Measurements from ENCODE around the gene CARD9. TPM values are rescaled to one million over a fixed set of nuclear protein-coding genes. Genes with fewer than 3 reads are reported as not detected.

CARD9 gene
- total and polyA plus RNA-seq, 10 donors = 5.7 to 25.5 (median 18.2) TPM

- no peak overlapping the region for H3K27ac ChIP-seq
- no peaks in the 10 kb centered on the region for H3K9me3 ChIP-seq
- peaks cover 0 to 100% (median 82%) of the 10 kb centered on the region in 6 donors for H3K36me3 ChIP-seq
- TF ChIP-seq POLR2A (IDR thresholded peaks at IDR 0.05) = no peak
- no peak for TF ChIP-seq POLR2AphosphoS5 (IDR thresholded peaks at IDR 0.05)
- TF ChIP-seq, protein P1, sequence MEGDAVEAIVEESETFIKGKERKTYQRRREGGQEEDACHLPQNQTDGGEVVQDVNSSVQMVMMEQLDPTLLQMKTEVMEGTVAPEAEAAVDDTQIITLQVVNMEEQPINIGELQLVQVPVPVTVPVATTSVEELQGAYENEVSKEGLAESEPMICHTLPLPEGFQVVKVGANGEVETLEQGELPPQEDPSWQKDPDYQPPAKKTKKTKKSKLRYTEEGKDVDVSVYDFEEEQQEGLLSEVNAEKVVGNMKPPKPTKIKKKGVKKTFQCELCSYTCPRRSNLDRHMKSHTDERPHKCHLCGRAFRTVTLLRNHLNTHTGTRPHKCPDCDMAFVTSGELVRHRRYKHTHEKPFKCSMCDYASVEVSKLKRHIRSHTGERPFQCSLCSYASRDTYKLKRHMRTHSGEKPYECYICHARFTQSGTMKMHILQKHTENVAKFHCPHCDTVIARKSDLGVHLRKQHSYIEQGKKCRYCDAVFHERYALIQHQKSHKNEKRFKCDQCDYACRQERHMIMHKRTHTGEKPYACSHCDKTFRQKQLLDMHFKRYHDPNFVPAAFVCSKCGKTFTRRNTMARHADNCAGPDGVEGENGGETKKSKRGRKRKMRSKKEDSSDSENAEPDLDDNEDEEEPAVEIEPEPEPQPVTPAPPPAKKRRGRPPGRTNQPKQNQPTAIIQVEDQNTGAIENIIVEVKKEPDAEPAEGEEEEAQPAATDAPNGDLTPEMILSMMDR (IDR thresholded peaks at IDR 0.05 in 8 of 11, conservative IDR thresholded peaks at IDR 0.05 in 3 of 11) = no peak
- WGBS, 5 donors = 71 to 84% (median 72%) methylated on average over 11 of the region's 11 CpGs
- H3K4me3 ChIP-seq = no peak overlapping the region
- H3K27me3 ChIP-seq (replicated peaks in 1 of 7) = no peaks in the 10 kb centered on the region
- no peaks in the 10 kb centered on the region for H3K4me1 ChIP-seq
- intact Hi-C loops (cut with DNase I; ENCODE audit: low total_unique reads) = no loop called here
- DNase-seq = no peak
These were observed 11.5 kb upstream of the CARD9 start for GRCh38 chr9:136385015-136385414.

DNA sequence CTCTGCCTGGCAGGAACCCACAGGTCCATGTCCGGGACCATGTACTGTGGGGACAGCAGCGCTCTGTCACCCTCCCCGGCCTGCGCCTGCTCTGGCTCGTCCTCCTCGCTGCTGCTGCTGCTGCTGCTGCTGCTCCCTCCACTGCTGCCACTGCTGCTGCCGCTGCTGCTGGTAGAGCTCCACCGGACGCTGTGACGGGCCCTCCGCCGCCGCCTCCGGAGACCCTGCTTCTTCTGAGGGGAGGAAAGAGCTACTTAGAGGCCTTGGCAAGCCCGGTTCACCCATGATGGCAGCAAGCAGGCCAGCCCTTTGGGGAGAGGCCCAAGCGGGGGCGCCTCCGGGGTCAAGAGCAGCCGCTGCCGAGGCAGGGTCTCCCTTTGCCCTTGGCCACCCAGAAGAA lies 10.0 kb upstream of the CARD9 start:
- TF ChIP-seq POLR2AphosphoS5 (IDR thresholded peaks at IDR 0.05) = no peak
- TF ChIP-seq, protein P1 (IDR thresholded peaks at IDR 0.05 in 8 of 11, conservative IDR thresholded peaks at IDR 0.05 in 3 of 11) = no peak
- no peak for TF ChIP-seq POLR2A (IDR thresholded peaks at IDR 0.05)
- intact Hi-C loops (cut with DNase I; ENCODE audit: low total_unique reads) = no loop called here
- 95 to 97% (median 96%) methylated on average over 15 to 20 of the region's 20 CpGs for WGBS, 5 donors
- Histone ChIP-seq H3K27ac (no peak overlapping the region), H3K27me3 (replicated peaks in 1 of 7) (no peaks in the 10 kb centered on the region), H3K36me3 (peaks cover 0 to 100% (median 82%) of the 10 kb centered on the region in 6 donors), H3K9me3 (no peaks in the 10 kb centered on the region), H3K4me3 (no peak overlapping the region), H3K4me1 (no peaks in the 10 kb centered on the region)
- no peak for DNase-seq

- Histone ChIP-seq H3K4me1 (peaks cover 0 to 5% (median 2%) of the 10 kb centered on the region in 6 donors), H3K9me3 (no peaks in the 10 kb centered on the region), H3K36me3 (peaks cover 0 to 95% (median 72%) of the 10 kb centered on the region in 6 donors), H3K27me3 (replicated peaks in 1 of 7) (no peaks in the 10 kb centered on the region), H3K4me3 (no peak overlapping the region), H3K27ac (no peak overlapping the region)
- DNase-seq = no peak
- TF ChIP-seq POLR2AphosphoS5 (IDR thresholded peaks at IDR 0.05) (no peak), POLR2A (IDR thresholded peaks at IDR 0.05) (no peak)
- TF ChIP-seq, protein P1 (IDR thresholded peaks at IDR 0.05 in 8 of 11, conservative IDR thresholded peaks at IDR 0.05 in 3 of 11) = no peak
- intact Hi-C loops (cut with DNase I; ENCODE audit: low total_unique reads) = no loop called here
- WGBS, 5 donors = 90 to 95% (median 93%) methylated on average over 4 to 25 of the region's 25 CpGs
These were observed 8.6 kb upstream of the CARD9 start for GRCh38 chr9:136381966-136382513.

GRCh38 chr9:136381311-136381710 lies 7.8 kb upstream of the CARD9 start:
- peaks cover 0 to 87% (median 68%) of the 10 kb centered on the region in 6 donors for H3K36me3 ChIP-seq

More at GRCh38 chr9:136381311-136381710, 7.8 kb upstream of the CARD9 start:
- Histone ChIP-seq H3K27ac (no peak overlapping the region), H3K27me3 (replicated peaks in 1 of 7) (no peaks in the 10 kb centered on the region), H3K4me1 (peaks cover 0 to 13% (median 5%) of the 10 kb centered on the region in 6 donors), H3K9me3 (no peaks in the 10 kb centered on the region), H3K4me3 (no peak overlapping the region)
- no peak for DNase-seq
- TF ChIP-seq POLR2AphosphoS5 (IDR thresholded peaks at IDR 0.05) = no peak
- no peak for TF ChIP-seq POLR2A (IDR thresholded peaks at IDR 0.05)
- TF ChIP-seq, protein P1 (IDR thresholded peaks at IDR 0.05 in 8 of 11, conservative IDR thresholded peaks at IDR 0.05 in 3 of 11) = no peak
- intact Hi-C loops (cut with DNase I; ENCODE audit: low total_unique reads) = no loop called here
- WGBS, 5 donors = 87 to 98% (median 91%) methylated on average over 6 to 9 of the region's 9 CpGs
